H1 (cell line): ENCODE data around the gene CYTH1. TPM values are rescaled to one million over a fixed set of nuclear protein-coding genes. Genes with fewer than 3 reads are reported as not detected.

ENCODE experiments used
- SP1 ChIP-seq: IDR thresholded peaks from 2 replicates; pipeline ENCODE4 v1.6.1; 2011; ENCODE audit warnings: low read depth, low read length
- polyA plus RNA-seq, 7 experiments: library from polyadenylated mRNA; depleted of rRNA in 3 of 7; stranded (reverse) in 5 of 7; unstranded in 2 of 7; fragments of >200 nt in 5 of 7; fragments of 200-250 nt in 2 of 7; gene quantifications; 1 replicate in 5 of 7; 2 replicates in 1 of 7; 4 replicates in 1 of 7; pipeline versions ENCODE4 v1.2.1 to v1.2.3, GENCODE V29; 2011 to 2013; ENCODE audit warnings: missing spikeins in 2 of 7, mixed read lengths in 2 of 7
- total RNA-seq: library from RNA; stranded (reverse); fragmentation: NEBNext Ultra II Directional; extraction: Animal tissue kit (Norgen Biotek cat#: 25700); gene quantifications from 2 replicates; pipeline ENCODE4 v1.2.1, GENCODE V29; 2021

The CYTH1 gene
- total and polyA plus RNA-seq, 2 of the 8 experiments (the other 6 are each of a cell fraction or from before 2014, with no cell fraction given), result 12.8 to 14.8 TPM

- TF ChIP-seq SP1, result no peak
Observed at GRCh38 chr17:78661093-78661770, 120.8 kb downstream of the CYTH1 start (continued).
